Inflammatory macrophage (primary cell): ENCODE measurements around the gene TBX21.
"Not testable (repeated sequence)": the region's sequence is repeated elsewhere in the genome, so short reads cannot be mapped to it uniquely, and the experiment has no call there.

Experiments
- DNase-seq, 2 donors: peaks; one replicate each; pipeline ENCODE4 v3.0.0-alpha.2; 2020 to 2022

Gene TBX21

DNA sequence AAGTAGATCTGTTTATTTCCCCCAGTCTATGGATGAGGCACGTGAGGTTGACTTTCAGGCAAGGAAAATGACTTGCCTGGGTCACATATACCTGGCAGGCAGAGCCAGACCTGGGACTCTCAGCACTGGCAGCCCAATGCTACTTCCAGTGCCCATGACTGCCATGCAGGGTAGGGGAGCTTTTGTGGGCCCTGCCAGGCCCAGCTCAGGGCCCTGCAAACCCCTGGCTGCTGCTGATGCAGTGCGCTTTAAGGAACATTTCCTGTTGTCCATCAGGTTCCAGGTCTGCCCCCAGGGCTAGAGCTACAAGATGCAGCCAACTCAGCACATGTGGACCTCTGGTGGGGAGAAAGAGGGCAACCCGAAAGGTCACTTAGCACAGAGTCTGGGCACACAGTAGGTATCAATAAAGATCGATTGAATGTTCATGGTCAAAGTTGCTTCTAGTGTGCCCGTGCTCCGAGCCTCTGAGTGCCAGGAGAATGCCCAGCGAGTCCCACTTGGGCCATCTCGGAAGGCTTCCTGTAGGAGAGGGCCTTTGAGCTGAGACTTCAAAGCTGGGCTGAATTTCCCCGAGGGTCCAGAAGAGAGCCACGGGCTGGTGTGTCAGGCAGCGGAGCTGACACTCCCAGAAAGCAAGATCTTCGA is 513 bp upstream of the TBX21 start:
- no peak for DNase-seq

DNA sequence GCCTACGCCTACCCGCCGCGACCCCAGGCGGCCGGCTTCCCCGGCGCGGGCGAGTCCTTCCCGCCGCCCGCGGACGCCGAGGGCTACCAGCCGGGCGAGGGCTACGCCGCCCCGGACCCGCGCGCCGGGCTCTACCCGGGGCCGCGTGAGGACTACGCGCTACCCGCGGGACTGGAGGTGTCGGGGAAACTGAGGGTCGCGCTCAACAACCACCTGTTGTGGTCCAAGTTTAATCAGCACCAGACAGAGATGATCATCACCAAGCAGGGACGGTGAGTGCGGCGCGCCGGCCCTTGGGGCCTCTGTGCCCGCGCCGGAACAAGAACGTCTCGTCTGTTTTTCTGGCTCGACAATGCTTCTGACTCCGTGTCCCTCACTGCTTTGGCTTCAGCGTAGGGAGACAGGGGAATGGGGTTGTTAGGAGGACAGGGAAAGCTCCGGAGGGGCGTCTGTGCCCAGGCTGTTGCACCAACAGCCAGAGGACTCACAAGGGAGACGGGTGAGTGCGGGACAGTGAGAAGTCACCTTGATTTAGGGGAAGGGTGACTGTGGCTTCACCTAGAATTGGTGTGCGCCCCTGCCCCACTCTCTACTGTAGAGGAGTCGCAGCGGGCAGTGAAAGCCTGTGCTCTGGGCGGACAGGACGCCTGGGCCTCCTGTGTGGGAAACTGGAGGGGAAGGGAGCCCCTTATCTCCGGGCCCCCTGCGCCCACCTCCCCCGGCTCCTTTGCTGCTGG is 806 bp downstream of the TBX21 start:
- DNase-seq, result no peak

DNA sequence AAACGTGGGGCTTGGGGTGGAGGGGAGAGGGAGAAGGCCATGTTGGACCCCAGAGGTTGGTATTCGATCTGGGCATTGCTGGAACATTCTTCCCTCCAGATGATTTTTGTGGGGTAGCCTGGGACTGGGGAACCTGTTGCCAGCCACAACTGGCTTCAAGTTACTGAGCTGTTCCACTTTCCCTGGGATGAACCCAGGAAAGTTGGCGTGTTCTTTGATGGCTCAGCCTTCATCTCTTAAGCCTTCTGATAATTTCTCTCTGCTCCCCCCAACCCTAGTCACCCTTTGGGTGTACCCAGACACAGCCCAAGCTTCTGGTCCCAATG is 2.1 kb downstream of the TBX21 start:
- DNase-seq, result no peak

DNA sequence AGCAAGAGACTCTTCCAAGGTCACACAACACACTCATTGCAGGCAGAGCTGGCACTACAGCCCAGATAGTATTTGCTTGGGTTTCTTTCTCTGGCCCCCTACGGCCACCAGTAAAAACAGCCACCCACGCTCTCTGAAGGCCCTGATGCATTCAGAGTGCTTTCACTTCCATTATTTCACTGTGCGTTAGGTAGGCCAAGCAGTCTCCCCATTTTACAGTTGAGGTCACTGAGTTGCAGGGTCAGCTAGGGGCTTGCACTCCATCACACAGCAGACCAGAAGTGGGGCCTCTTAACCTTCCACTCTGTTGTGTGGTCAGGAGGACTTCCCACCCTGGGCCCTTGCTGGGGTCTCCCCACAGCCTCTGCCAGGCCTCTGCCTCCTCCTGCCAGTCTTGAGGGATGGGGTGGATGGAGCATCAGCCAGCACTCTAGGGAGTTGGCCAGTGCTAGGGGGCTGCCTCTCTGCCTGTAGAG is 2.5 kb downstream of the TBX21 start:
- peak in 1 of 2 donors; percentile 37 for DNase-seq

DNA sequence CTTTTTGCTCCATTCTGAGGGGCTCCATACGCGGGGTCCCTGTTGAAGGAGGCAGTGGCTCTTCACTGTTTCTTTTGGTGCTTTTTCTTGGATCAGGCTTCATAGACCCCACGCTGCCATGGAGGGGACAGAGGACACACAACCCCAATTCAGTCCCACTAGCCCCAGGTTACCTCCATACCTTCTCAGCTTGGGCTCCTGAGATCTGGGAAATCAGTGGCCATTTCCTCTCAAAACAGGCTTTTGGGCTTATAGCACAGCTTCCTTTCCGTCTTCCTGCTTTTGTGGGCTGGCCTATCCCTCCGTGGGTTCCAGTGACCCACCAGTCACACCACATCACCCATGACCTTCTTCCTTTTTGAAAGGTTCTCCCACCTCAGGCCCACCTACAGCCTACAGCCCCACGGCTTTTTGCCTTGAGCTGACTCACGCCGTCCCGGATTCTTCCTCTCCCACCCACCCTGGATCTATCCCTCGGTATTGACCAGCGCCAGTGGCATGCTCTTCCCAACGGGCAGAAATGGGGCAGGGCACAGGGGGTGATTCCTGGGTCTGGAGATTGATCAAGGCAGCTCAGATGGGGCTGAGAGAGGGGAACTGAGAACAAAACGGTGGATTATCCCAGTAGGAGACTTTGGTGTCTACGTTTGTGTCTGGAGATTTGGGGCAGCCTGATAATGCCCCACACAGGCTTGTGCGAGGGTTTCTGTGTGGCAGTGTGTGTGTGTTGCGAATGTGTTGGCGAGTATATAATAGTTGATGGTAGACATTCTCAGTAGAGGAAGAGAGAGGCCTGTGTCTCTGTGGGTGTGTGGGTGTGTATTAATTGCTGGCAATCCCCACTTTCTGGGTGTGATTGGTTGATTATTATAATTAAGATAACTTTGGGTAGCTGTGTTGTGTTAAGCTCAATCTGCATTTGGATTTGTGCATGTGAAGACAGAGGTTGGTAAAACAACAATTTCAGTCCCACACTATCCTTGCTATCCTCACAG is 3.8 kb downstream of the TBX21 start:
- peak in 1 of 2 donors; percentile 27 for DNase-seq

DNA sequence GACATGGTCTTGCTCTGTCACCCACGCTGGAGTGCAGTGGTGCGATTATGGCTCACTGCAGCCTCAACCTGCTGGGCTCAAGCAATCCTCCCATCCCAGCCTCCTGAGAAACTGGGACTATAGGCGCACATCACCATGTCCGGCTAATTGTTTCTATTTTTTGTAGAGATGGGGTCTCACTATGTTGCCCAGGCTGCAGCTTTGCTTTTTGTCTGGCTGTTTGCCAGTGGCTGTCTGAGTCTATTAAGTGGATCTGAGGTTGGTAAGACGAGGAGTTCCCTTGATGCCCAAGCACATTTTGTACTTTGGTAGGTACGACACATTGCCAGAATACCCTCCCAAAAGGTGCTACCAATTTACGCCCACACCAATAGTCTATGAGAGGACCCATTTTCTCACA is 5.1 kb downstream of the TBX21 start:
- no peak for DNase-seq

DNA sequence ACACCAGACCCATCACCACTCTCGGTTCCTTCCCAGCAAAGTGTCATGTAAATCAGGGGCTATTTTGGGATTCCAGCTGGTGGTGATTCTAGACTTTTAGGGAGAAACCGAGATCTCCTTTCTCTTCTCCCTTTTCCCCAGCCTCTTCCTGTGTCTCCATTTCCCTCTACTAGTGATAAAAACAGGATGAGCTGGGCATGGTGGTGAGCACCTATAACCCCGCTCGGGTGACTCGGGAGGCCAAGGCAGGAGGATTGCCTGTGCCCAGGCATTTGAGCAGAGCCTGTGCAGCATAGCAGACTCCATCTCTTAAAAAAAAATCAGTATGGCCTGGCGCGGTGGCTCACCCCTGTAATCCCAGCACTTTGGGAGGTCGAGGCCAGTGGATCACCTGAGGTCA is 6.1 kb downstream of the TBX21 start:
- DNase-seq, result no peak

DNA sequence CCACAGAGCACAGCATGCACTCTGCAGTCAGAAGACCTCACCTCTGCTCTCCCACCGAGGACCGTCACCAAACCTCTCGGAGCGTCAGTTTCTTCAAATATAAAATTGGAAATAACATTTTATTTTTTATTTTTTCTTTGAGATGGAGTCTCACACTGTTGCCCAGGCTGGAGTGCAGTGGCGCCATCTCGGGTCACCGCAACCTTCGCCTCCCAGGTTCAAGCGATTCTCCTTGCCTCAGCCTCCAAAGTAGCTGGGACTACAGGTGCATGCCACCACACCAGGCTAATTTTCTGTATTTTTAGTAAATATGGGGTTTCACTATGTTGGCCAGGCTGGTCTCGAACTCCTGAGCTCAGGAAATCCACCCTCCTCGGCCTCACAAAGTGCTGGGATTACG is 6.9 kb downstream of the TBX21 start:
- not testable (repeated sequence) for DNase-seq

DNA sequence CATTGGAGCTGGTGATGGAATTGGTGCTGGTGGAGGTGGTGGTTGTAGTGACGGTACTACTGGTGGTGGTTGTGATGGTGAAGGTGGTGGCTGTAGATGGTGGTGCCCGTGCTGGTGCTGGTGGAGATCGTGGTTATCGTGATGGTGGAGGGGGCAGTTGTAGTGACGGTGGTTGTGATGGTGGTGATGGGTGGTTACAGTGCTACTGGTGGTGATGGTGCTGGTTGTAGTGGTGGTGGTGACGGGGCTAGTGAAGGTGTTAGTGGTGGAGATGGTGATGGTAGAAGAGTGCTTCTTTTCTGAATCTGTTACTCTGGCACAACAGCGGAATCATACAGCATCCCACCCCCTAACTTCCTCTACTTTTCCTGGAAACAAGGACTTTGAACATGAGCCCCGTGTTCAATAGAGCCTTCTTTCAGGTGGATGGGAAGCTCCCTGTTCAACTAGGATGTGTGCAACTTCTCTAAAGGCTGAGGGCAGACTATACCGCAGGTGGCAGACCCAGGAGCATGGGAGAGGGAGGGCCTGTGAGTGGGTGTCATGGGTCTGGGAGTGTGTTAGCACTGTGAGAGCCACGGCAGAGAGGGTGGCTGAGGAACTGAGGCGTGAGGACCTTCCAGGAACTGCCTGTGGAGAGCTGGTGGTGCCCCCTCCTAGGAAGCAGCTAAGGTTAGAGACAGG is 8.2 kb downstream of the TBX21 start:
- DNase-seq, result no peak

DNA sequence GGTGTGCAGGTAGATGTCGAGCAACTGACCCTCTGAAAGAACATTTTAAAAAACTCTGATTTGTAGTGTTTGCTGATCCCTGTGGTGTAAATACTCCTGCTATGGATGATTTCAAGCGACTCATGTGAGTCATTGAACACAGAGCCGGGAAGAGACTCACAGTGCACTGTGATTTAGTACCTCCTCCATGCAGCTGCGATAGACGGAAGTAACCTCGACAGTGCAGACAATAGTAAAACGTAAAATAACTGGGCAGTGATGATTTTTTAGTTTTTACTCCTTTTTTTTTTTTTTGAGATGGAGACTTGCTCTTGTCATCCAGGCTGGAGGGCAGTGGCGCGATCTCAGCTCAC is 8.7 kb downstream of the TBX21 start:
- no peak for DNase-seq

DNA sequence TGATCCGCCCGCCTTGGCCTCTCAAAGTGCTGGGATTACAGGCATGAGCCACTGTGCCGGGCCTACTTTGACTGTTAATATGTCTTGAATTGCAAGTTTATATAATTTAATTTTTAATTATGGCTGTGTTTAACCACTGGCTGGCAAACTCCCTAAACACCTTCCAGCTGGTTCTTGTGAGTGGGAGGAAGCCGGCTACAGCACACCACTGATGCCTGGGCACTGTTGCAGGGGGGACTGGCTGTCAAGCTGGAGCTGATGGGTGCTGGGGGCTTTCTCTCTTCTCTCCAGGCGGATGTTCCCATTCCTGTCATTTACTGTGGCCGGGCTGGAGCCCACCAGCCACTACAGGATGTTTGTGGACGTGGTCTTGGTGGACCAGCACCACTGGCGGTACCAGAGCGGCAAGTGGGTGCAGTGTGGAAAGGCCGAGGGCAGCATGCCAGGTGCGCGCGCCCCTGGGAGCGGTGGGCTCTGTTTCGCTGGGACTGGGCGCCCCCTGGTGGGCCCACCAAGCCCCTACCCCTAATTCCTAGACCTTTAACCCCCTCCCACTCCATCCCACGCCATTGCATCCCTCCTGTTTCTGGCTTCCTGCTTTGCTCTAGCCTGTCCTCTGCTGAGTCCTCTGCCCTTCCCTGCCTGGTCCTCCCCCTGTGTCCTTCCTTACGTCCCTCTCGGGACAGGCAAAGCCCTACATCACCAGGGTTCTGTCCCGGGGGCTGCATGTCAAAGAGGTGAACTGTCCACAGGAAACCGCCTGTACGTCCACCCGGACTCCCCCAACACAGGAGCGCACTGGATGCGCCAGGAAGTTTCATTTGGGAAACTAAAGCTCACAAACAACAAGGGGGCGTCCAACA is 9.5 kb downstream of the TBX21 start:
- no peak for DNase-seq

DNA sequence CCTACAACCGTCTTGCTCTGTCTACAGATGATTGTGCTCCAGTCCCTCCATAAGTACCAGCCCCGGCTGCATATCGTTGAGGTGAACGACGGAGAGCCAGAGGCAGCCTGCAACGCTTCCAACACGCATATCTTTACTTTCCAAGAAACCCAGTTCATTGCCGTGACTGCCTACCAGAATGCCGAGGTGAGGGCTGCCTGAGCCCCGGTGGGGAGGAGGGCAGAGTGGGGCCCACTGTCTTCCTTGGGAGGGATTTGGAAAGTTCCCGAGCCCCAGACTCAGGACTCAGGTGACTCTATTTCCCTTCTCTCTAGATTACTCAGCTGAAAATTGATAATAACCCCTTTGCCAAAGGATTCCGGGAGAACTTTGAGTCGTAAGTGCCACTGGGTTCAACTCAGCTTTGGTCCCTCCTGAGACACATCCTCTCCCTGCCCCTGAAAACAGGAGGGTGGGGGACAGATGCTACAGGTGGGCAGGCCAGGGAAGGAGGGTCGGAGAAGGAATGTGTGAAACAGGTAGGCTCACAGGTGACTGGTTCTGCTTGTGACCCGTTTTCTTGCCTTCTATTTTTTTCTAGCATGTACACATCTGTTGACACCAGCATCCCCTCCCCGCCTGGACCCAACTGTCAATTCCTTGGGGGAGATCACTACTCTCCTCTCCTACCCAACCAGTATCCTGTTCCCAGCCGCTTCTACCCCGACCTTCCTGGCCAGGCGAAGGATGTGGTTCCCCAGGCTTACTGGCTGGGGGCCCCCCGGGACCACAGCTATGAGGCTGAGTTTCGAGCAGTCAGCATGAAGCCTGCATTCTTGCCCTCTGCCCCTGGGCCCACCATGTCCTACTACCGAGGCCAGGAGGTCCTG is 11.4 kb downstream of the TBX21 start:
- no peak for DNase-seq

DNA sequence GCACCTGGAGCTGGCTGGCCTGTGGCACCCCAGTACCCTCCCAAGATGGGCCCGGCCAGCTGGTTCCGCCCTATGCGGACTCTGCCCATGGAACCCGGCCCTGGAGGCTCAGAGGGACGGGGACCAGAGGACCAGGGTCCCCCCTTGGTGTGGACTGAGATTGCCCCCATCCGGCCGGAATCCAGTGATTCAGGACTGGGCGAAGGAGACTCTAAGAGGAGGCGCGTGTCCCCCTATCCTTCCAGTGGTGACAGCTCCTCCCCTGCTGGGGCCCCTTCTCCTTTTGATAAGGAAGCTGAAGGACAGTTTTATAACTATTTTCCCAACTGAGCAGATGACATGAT is 12.0 kb downstream of the TBX21 start:
- DNase-seq, result no peak

DNA sequence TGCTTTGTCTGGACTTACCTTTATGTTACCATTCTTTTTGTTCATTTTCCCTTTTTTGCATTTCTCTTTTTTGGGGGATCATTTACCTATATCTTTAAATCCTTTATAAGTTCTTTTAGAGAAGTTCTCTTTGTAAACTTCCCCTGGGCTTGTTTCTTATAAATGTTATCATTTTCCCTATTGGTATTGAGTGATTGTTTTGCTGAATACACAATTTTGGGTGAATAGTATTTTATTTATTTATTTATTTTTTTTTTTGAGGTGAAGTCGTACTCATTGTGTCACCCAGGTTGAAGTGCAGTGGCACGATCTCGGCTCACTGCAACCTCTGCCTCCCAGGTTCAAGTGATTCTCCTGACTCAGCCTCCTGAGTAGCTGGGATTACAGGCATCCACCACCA is 18.4 kb downstream of the TBX21 start:
- no peak for DNase-seq

DNA sequence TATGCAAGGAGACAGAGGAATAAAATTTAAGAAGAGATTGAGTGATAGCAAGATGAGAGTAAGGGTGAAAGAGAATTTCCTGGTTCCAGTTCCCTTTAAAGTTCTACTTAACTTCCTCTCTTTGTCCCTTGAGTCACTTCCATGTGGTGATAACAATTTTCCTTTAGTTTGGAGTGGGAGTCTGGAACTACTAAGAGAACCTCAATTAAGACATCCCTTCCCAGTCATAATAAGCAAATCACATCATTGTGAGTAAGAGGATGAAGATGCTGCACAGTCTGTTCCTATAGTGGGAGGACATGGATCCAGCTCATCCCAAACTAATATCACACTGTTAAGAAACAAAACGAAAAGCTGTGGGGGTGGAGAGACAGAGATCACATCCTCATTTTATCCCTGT is 24.4 kb downstream of the TBX21 start:
- DNase-seq, result peak; percentile 58 to 62

DNA sequence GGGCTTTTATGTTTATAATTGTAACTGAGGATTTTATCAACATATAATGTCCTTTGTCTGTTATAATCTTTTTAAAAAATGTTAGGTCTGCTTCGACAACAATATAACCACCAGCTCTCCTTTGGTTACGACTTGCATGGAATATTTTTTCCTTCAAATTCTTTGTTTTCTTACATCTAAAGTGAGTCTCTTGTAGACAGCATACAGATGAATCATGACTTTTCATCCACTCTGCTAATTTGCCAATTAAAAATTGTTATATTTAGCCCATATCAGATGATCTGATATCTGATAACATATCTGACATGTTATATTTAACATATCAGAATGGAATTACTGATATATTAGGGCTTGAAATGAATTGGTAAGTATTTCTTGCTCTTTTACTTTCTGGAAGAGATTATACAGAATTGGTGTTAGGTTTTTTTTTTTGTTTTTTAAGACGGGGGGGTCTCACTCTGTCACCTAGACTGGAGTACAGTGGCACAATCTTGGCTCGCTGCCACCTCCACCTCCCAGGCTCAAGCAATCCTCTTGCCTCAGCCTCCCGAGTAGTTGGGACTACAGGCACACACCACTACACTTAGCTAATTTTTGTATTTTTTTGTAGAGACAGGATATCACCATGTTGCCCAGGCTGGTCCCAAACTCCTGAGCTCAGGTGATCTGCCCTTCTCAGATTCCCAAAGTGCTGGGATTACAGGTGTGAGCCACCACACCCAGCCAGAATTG is 27.5 kb downstream of the TBX21 start:
- DNase-seq, result no peak

DNA sequence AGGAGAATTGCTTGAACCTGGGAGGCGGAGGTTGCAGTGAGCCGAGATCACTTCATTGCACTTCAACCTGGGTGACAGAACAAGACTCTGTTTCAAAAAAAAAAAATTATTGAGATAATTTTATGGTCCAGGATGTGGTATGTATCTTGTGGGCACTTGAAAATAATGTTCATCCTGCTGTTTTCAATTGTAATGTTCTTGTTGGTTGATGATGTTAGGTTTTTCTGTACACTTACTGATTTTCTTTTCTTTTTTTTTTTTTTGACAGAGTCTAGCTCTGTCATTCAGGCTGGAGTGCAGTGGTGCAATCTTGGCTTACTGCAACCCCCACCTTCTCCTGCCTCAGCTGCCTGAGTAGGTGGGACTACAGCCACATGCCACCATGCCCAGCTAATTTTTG is 29.7 kb downstream of the TBX21 start:
- no peak for DNase-seq

DNA sequence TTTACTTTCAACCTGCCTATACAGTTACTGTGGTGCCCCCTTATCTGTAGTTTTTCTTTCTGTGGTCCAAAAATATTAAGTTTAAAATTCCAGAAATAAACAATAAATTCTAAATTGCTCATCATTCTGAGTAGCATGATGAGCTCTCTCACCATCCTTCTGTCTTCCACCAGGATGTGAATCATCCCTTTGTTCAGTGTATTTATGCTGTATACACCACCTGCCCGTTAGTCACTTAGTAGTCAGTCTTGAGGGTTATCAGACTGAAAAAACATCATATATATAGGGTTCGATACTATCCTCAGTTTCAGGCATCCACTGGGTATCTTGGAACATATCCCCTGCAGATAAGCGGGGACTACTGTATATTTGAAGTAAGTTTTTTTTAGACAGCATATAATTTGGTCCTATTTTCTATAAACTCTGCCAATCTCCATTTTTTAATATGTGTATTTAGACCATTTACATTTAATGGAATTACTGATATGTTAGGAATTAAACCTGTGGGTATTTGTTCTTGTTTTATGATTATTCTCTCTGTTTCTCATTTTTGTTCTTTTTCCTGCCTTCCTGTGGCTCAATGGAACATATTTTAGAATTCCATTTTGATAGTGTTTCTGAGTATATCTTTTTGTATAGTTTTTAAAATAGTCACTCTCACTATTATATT is 31.0 kb downstream of the TBX21 start:
- DNase-seq, result no peak

DNA sequence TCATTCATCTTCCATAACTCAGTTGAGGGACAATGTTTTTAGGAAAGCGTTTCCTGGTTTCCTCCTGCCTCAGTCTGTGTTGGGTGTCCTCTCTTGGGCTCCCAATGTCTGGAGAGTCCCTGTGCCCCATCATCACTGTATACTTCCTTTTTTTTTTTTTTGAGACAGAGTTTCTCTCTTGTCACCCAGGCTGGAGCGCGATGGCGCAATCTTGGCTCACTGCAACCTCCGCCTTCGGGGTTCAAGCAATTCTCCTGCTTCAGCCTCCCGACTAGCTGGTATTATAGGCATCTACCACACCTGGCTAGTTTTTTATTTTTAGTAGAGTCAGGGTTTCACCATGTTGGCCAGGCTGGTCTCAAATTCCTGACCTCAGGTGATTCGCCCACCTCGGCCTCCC is 40.6 kb downstream of the TBX21 start:
- DNase-seq, result peak; percentile 48 to 73

DNA sequence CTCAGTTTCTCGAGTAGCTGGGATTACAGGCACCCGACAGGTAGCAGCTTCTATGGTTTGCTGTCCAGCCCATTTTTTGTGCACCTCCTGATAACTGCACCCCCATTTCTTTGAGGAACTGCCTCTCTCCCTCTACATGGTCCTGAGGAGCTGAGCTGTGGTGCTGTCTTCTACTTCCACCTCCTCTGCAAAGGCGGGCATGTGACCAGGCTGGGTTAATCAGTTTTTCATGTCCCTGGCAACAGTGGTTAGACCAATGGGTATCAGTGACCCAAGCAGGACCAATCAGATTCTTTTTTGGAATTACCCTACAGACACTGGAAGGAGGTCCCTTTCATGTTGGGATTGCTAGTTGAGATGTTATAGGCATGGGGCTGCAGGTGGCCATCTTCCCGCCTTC is 41.3 kb downstream of the TBX21 start:
- peak; percentile 22 to 75 for DNase-seq
